Left colon (tissue), 2 donors: ENCODE data around the gene FMO5. TPM values are rescaled to one million over a fixed set of nuclear protein-coding genes. Genes with fewer than 3 reads are reported as not detected.

Experiments
- ATAC-seq: fragments of 200-7000 bp; cut with Tn5 transposase; one replicate; pipeline ENCODE4 v1.9.1; 2020; ENCODE audit warnings: mild to moderate bottlenecking, moderate library complexity
- DNase-seq, 2 donors: peaks; one replicate each; pipeline ENCODE4 v3.0.0-alpha.2; 2020
- intact Hi-C, 2 donors: fragments of 100-400 bp; cut with DNase I in 1 of 2; cut with micrococcal nuclease in 1 of 2; formaldehyde crosslinking; loops; one replicate each; pipeline versions ENCODE4 v1.11.2 to v1.14.0; 2022; cut with DNase I, micrococcal nuclease
- long read RNA-seq: library from polyadenylated mRNA; unstranded; transcript quantifications from one replicate; pipeline ENCODE4 v2.0.0, GENCODE V29; 2021
- total RNA-seq, 2 donors: library from RNA; stranded (reverse); fragmentation: NEBNext Ultra II Directional; extraction: Animal tissue kit (Norgen Biotek cat#: 25700); gene quantifications; one replicate each; pipeline ENCODE4 v1.2.1, GENCODE V29; 2021
- donor health status: DM: no; HTN: no; CAD: no.
- donor health status: DM: yes; HTN: yes; CAD: no.

Gene FMO5, protein sequence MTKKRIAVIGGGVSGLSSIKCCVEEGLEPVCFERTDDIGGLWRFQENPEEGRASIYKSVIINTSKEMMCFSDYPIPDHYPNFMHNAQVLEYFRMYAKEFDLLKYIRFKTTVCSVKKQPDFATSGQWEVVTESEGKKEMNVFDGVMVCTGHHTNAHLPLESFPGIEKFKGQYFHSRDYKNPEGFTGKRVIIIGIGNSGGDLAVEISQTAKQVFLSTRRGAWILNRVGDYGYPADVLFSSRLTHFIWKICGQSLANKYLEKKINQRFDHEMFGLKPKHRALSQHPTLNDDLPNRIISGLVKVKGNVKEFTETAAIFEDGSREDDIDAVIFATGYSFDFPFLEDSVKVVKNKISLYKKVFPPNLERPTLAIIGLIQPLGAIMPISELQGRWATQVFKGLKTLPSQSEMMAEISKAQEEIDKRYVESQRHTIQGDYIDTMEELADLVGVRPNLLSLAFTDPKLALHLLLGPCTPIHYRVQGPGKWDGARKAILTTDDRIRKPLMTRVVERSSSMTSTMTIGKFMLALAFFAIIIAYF
- total RNA-seq, result 100 to 1,000 TPM in 1 of 2 donors, 10 to 100 TPM in 1; 65.9 to 100 TPM
- long read RNA-seq, transcript FMO5-201 (9 exons, 2,632 nt), result major isoform, 31 of 66 reads
- long read RNA-seq, partial matches to known transcripts, result 11 of 66 reads
- long read RNA-seq, other reads (novel, unspliced or antisense), result 24 of 66 reads

DNA sequence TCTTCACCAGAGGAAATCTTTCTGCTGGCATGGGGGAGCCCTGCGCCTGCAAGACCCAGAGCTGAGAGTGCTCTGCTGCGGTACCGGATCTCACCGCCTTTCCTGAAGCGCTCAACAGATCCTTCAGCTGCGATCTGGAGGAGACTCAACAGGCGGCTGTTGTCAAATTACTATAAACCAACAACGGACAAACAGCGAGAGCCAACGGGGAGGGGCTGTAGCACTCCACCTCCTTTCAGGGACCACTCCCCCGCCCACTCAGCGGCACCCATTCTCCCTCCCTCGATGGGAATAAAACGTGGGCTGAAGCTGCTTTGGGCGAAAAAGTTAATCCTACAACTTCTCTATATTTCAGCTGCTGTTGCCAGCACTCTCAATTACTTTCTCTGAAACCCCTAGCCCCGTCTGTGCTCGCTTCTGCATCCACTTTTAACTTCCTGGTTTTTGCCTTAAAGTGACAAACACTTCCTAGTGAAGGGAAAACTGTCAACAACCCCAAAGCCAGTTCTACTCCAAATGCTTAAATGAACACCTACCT lies at the start of gene FMO5:
Gene FMO5, minus strand, starts transcription at position 147 of the 538 bp plus-strand sequence. CDS start 310 bp downstream, outside the sequence.
- peak; percentile 89 for ATAC-seq
- DNase-seq, result peak; percentile 77
- intact Hi-C loops, result no loop called here

DNA sequence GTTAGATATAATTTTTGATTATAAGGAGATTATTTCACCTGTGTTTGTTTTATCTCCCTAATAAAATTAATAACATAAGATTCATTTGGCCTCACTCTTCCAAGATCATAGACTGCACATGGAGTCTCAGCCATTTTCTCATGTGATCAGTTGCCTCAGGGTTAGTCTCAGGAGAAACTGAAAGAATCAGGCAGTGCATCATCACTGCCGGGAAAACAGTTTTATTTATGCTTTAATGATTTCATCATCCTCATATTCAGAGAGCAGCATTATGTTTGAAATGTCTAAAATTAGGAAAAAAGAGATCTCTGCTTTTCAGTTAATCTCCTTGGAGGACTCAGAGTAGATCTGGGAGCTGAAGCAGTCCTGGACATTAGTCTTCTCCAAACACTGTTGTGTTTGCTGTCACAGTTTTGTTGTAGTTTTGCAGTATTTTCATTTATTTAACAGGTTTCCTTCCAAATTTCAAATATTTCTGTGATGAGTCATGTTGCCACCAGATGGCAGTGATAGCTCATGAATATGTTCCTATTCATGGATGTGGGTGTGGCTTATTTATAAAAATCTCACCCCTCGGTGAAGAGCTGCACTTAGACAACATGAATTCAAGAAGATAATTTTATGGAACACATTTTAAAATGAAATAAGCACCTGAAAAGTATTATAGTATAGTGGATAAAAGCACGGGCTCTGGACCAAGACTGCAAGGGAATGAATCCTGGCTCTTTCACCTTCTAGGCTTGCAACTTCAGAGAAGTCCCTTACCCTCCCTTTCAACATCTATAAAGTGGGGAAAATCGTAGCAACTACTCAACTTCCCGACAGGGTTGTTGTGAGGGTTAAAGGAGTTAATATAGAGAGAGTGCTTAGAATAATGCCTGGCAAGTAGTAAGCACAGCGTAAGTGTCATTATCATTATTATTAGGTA lies 48.5 kb upstream of the FMO5 start:
- ATAC-seq (peak; percentile 60), DNase-seq (peak in 1 of 2 donors; percentile 8)
- intact Hi-C loops, result no loop called here

DNA sequence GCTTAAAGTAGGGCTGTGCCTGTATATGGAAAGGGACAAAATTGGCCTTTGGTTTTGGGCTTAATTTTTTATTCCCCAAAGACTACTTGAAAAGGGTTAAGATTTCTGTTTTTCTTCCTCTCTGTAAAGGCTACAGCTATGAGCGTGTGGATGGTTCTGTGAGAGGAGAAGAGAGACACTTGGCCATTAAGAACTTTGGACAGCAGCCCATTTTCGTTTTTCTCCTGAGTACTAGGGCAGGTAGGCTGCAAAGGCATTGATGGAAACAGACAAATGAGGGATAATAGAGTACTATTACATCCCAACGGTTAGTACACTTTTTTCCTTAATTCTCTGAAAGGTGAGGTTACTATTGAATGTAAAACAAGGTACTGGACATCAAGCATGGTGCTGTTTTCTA lies 46.9 kb upstream of the FMO5 start:
- intact Hi-C loops, result no loop called here
- no peak for ATAC-seq

DNA sequence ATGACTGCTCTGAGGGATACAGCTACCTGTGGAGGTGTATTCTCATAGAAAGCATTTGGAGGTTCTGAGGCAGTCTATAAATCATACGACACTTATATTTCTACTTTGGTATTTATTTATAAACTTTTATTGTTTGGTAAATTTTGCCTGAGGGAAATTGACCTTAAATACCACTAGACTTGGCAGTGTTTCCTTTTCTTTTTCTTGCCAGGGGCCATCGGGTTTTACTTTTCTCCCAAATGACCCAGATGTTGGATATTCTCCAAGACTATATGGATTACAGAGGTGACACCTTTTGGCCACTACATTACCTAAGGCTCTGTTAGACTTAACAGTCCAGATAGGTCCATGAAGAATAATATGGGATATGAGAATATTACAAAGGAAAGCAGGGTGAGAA lies 45.6 kb upstream of the FMO5 start:
- ATAC-seq (no peak), DNase-seq (no peak)
- intact Hi-C loops, result no loop called here

More for the DNA sequence above, 46.9 kb upstream of the FMO5 start:
- DNase-seq, result no peak

DNA sequence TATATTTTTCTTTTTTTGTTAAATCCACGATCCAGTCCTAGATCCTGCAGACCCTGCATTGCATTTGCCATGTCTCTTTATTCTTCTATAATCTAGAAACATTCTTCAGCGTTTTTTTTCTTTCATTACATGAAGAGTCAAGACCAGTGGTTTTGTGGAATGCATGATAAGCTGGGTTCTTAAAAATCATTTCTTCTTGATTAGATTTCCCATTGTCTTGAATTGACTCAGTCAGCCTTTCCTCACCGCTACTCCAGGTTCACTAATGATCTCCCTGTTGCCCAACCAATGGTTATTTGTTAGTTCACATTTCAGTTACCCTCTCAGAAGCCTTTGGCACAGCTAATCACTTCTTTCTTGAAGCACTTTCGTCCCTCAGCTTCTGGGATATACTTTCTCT lies 42.6 kb upstream of the FMO5 start:
- no peak for ATAC-seq
- DNase-seq, result no peak
- intact Hi-C loops, result no loop called here

DNA sequence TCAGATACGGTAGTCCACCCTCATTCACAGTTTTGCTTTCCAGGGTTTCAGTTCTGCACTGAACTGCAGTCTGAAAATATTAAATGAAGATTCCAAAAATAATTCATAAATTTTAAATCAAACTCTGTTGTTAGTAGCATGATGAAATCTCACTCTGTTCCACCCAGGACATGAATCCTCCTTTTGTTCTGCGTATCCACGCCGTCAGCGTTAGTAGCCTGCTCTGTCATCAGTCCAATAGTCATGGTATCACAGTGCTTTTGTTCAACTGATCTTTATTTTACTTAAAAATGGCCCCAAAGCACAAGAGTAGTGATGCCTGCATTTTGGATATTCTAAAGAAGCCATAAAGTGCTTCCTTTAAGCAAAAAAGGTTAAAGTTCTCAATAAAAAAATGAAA lies 41.2 kb upstream of the FMO5 start:
- no peak for DNase-seq
- no peak for ATAC-seq
- intact Hi-C loops, result no loop called here

DNA sequence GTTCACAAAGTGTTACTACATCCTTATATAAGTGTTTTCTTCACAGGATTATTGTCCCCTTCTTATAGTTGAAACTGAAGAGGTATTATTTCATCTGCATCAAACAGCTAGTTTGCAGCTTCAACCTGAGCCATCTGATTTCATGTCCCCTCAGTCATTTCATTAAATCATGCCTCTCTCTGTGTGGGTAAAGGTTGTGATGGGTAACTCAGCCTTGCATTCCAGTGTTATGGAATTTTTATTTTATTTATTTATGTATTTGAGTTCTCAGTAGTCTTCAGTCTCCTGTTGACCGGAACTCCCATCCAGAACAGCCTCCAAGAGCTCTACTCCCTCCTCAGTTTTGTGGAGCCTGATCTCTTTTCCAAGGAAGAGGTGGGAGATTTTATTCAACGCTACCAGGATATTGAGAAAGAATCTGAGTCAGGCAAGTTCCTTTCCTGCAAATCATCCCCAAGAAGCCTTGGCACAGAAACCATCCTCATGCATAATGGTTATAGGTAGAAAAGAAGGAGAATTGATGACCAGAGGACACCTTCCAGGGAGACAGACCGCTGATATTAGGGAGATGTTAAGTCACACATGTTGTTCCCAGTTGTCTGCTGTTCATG lies 39.1 kb upstream of the FMO5 start:
- DNase-seq, result no peak
- intact Hi-C loops, result no loop called here
- no peak for ATAC-seq

DNA sequence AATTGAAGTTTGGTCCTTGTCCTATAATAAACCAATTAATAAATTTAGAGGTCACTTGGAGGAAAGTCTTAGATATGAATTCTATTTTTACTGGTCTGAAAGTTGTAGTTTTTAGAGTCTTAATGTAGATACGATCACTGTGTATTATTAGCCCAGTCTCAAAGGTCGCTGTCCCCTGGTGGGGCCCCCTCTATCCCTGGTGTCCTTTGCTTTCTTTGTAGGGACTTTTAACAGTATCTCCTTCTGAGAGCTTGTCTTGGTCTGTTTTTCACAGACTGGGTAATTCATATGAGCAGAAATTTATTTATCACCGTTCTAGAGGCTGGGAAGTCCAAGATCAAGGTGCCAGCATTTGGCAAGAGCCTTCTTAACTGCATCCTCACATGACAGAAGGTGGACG lies 35.8 kb upstream of the FMO5 start:
- intact Hi-C loops, result no loop called here
- ATAC-seq, result no peak
- DNase-seq, result no peak

DNA sequence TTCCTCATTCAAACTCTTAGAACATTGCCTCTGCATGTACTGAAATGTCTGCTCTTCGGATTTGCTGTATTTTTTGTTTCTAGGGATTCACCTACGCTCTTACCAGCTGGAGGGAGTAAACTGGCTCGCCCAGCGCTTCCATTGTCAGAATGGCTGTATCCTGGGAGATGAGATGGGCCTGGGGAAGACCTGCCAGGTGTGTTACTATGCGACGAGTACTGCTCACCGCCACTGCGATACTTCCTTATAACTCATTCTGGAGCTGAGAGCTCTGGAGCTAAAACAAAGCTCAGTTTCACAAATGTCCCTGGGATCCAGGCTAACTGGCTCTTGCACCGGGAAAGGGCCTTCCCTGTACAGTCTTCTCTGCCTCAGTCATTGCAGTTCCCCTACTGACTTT lies 27.4 kb upstream of the FMO5 start:
- DNase-seq, result no peak
- intact Hi-C loops, result no loop called here
- peak; percentile 46 for ATAC-seq

DNA sequence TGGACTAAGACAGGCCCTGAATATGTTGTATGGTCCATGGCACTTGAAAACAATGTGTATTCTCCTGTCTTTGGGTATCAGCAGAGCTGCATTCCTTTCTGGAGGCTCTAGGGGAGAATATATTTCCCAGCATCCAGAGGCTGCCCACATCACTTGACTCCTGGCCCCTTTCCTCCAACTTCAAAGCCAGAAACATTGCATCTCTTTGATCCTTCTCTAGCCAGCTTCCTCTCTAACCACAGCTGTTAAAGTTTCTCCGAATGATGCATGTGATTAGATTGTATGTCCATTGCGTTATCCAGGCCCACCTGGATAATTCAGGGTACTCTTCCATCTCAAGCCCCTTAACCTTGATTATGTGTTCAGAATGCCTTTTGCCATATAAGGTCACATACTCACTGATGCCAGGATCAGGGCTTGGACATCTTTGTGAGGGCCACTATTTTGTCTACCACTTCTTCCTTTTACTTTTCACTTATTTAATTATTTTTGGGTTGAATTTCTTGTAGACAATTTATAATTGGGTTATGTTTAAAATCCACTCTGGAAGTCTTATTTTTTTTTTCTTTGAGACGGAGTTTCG lies 22.6 kb upstream of the FMO5 start:
- intact Hi-C loops, result no loop called here
- DNase-seq (no peak), ATAC-seq (no peak)

DNA sequence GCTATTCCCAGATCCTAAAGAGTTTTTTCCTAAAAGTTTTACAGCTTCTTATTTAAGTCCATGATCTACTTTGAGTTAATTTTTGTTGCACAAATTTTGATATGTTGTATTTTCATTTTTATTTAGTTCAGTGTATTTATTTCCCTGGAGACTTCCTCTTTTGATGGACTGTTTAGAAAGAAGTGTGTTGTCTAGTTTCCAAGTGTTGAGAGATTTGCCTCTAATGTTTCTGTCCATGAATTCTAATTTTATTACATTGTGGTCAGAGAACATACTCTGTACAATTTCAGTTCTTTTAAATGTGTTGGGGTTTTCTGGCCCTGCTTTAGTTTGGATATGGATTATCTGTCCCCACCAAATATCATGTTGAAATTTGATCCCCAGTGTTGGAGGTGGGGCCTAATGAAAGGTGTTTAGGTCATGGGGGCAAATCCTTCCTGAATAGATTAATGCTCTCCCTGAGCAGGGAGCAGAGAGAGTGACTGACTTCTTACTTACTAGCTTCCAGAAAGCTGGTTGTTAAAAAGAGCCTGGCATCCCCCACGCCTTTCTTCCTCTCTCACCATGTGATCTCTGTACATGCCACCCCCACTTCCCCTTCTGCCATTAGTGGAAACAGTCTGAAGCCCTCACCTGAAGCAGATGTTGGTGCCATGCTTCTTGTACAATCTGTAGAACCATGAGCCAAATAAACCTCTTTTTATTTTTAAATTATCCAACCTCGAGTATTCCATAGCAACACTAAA lies 21.9 kb upstream of the FMO5 start:
- no peak for ATAC-seq
- DNase-seq, result no peak
- intact Hi-C loops, result no loop called here

DNA sequence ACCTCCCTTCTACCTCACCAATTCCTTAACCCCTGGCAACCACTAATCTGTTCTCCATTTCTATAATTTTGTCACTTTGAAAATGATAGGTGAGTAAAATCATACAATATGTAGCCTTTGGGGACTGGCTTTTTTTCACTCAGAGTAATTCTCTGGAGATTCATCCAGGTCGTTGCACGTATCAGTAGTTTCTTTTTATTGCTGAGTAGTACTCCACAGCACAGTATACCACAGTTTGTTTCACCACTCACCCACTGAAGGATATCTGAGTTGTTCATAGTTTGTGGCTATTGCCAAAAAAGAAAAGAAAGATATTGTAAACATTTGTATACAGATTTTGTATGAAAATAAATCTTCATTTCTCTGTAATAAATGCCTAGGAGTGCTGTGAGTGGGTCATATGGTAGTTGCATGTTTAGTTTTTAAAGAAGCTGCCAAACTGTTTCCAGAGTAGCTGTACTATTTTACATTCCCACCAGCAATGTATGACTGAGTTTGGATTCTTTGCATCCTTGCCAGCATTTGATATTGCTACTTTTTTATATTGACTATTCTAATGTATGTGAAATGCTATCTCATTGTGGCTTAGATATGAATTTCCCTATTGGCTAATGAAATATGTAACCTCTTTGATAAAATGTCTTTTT lies 21.0 kb upstream of the FMO5 start:
- ATAC-seq, result no peak
- DNase-seq, result no peak
- intact Hi-C loops, result no loop called here

DNA sequence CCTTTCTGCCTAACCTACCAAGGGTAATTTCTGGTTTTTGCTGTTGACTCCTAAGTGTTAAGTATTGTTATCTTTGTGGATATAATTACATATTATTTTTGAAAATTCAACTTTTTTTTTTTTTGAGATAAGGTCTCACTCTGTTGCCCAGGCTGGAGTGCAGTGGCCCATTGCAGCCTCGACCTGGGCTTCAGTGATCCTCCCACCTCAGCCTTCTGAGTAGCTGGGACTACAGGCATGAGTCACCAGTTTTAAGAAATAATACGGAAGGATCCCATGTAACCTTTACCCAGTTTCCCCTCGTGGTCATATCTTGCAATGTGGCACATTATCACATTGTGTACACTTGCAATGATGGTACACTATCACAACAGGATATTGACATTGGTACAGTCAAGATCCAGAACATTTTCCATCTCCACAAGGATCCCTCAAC lies 20.5 kb upstream of the FMO5 start:
- DNase-seq, result no peak
- ATAC-seq, result no peak
- intact Hi-C loops, result no loop called here

DNA sequence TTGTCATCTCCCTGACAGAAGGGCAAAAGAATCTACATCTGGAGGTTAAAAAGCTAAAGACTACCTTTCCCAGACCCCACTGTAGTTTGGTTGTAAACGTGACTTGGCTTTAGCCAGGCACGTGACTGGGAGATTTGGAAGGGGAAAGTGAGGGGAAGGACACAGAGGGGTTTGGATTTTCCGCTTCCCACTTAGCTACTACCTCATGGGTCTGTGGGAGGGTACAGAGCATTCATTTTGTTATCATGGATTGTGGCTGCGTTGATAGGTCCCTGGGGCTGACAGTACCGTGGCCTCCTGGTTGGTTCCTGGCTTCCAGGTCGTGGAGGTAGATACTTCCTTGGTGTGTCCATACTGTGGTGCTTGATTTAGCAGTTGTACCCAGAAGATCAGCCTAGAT lies 20.0 kb upstream of the FMO5 start:
- no peak for DNase-seq
- intact Hi-C loops, result no loop called here
- no peak for ATAC-seq

DNA sequence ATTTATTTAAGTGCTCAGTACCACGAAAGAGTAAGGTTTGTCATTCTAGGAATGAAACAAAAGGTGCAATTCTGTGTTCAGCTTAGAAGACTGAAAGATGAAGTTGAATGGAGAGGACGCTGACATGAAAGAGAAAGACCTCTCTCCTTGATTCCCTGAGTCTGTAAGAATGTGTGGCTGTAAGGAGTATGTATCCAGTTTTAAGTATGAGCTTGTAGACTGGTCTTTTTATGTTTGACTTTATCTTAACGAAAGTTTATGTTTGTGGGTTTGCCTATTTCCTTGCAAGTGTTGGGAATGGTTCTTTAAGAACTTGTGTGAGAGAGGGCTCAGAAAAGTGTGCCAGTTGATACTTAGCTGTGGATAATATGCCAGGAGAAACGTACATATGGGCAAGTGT lies 18.7 kb upstream of the FMO5 start:
- ATAC-seq, result no peak
- DNase-seq, result no peak
- intact Hi-C loops, result loop anchor here (5.0 kb wide), 1 partner anchor 72 kb away; the partner anchor contains the start of gene PRKAB2 (in 2 of the 2)

DNA sequence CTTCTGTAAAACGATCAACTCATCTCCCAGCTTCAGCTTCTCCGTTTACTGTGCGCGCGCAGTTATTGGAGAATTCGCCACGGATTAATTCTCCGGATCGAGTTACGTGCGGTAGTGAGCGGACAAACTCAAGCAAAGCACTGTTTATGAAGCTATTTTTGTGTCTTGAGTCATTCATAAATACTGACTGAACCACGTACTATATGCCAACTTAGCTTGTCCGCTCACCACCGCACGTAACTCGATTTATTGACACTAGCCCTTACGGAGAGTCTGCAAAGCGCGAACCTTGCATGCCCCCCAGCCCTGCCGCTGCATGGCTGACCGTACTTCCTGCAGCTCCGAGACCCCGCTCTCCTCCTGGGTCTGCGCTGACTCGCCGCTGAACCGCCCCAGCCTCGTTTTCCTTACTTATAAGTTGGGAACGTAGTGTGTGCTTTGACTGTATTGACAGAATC lies 18.1 kb upstream of the FMO5 start:
- intact Hi-C loops, result loop anchor here (5.0 kb wide), 1 partner anchor 71 kb away; the partner anchor contains the start of gene PRKAB2 (in 2 of the 2)
- DNase-seq, result peak in 1 of 2 donors; percentile 57

More for the DNA sequence above, 18.1 kb upstream of the FMO5 start:
- ATAC-seq, result peak; percentile 17
